ENCODE measurements around the gene DTNB. TPM values are rescaled to one million over a fixed set of nuclear protein-coding genes. Genes with fewer than 3 reads are reported as not detected.
"Not testable (repeated sequence)": the region's sequence is repeated elsewhere in the genome, so short reads cannot be mapped to it uniquely, and the experiment has no call there.

DTNB gene
- polyA plus RNA-seq, 1 donor from 2014 or later: 16.5 TPM

DNA sequence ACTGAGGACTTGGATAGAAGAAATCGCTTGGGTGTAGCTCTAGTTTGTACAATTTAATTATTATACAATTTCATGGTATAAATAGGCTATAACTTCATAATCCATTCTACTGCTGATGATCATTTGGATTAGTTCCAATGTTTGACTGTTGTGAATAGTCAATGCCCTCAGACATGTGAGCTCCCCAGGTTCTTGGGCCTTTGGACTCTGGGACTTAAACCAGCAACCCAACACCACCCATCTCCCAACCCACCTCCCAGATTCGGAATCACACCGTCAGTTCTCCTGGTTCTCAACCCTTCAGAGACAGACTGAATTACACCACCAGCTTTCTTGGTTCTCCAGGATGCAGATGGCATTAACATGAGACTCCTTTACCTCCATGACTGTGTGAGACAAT lies 247.1 kb downstream of the DTNB start:
- Mint-ChIP-seq H3K4me3 (no peak overlapping the region), H3K27ac (peak overlapping the region in 1 of 3 donors; percentile 77), H3K27me3 (no peaks in the 10 kb centered on the region), H3K9me3 (no peaks in the 10 kb centered on the region), H3K4me1 (peaks cover 31 to 41% (median 35%) of the 10 kb centered on the region in 3 donors), H3K36me3 (peaks cover 17% of the 10 kb centered on the region)

GRCh38 chr2:25424426-25425028 lies 248.8 kb downstream of the DTNB start:
- H3K4me1 Mint-ChIP-seq: peaks cover 41 to 51% (median 43%) of the 10 kb centered on the region in 3 donors
- H3K9me3 Mint-ChIP-seq: no peaks in the 10 kb centered on the region
- peak overlapping the region in 3 of 4 donors; percentile 10 to 49 (median 42) for H3K4me3 Mint-ChIP-seq
- no peaks in the 10 kb centered on the region for H3K27me3 Mint-ChIP-seq
- peaks cover 15% of the 10 kb centered on the region for H3K36me3 Mint-ChIP-seq
- peak overlapping the region; percentile 77 to 84 (median 83) for H3K27ac Mint-ChIP-seq

DNA sequence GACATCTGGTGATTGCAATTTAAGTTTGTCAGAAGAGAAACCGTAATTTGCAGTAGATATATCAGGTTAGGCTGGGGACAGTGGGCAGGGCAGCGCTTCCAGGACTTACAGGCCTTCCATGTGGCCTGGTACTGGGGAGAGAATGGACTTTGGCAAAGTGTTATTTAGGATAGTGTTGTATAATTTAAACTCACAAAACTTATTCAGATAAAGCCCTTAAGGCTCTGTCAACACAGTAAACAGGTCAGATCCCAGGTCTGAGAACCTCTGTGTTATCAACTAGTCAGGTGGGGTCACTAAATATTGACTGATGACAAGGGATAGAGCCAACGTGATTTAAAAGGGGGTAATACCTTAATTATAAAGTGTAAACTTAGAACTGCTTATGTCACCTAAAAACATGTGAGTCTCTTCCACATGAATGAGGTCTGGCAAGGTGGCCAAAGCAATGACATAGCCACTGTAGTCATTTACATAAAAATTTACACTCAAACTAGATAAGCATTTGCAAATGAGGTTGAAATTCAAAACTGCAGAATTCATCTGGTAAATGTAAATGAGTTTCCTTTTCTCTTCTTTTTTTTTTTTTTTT lies 251.5 kb downstream of the DTNB start:
- Mint-ChIP-seq H3K27me3 (no peaks in the 10 kb centered on the region), H3K9me3 (peaks cover 0 to 4% (median 3%) of the 10 kb centered on the region in 3 donors), H3K4me1 (peaks cover 54 to 68% (median 55%) of the 10 kb centered on the region in 3 donors)

DNA sequence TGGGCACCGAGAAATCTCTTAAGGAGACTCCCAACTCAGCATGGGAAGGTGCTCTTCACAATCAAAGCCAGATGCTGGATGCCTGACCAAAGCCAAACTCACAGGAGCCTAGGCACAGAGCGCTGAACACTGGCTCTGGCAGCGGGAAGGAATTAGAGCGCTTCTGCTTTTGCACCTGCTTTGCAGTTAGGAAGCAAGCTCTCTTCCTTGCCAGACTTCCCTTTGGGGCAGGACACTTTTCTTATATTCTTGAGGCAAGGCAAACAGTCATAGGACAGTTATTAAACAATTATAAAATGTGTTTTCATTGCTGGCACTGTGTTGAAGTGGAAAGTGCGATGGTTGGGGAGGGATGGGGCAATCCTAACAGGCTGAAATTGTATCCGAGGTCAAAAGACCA lies 252.1 kb downstream of the DTNB start:
- H3K4me3 Mint-ChIP-seq: peak overlapping the region; percentile 85 to 91 (median 90)
- H3K4me1 Mint-ChIP-seq: peaks cover 55 to 73% (median 55%) of the 10 kb centered on the region in 3 donors

More for the DNA sequence above, 251.5 kb downstream of the DTNB start:
- Mint-ChIP-seq H3K27ac (peak overlapping the region; percentile 97 to 99 (median 98)), H3K36me3 (peaks cover 7% of the 10 kb centered on the region), H3K4me3 (peak overlapping the region; percentile 85 to 91 (median 90))

DNA sequence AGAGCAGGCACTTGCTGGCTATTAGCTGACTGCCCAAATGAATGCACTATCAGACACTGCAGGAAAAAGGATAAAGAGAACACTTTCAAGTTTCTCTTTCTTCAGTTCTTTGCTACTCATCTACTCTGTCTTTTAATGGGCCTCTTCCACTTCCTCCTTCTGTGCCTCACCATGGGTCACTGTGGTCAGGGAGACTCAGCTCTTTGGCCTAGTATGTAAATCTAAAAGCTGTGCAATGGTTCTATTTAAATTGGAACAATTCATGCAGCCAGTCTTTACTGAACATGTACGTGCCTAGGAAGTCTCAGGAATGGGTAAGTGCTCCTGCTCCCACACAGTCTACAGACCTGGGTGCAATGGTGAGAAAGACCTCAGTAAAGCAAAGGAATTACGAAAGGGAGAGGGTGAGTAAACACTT lies 252.5 kb downstream of the DTNB start:
- Mint-ChIP-seq H3K4me3 (peak overlapping the region; percentile 85 to 91 (median 90)), H3K27ac (peak overlapping the region; percentile 97 to 99 (median 98)), H3K9me3 (peaks cover 0 to 4% (median 3%) of the 10 kb centered on the region in 3 donors), H3K36me3 (peaks cover 5% of the 10 kb centered on the region), H3K27me3 (no peaks in the 10 kb centered on the region), H3K4me1 (peaks cover 54 to 77% (median 55%) of the 10 kb centered on the region in 3 donors)

More for the DNA sequence above, 252.1 kb downstream of the DTNB start:
- peak overlapping the region; percentile 97 to 99 (median 98) for H3K27ac Mint-ChIP-seq
- peaks cover 5% of the 10 kb centered on the region for H3K36me3 Mint-ChIP-seq
- no peaks in the 10 kb centered on the region for H3K27me3 Mint-ChIP-seq
- H3K9me3 Mint-ChIP-seq: peaks cover 0 to 4% (median 3%) of the 10 kb centered on the region in 3 donors

- H3K4me1 Mint-ChIP-seq: peaks cover 49 to 72% (median 54%) of the 10 kb centered on the region in 3 donors
- H3K27ac Mint-ChIP-seq: peak overlapping the region; percentile 97 to 99 (median 98)
- H3K9me3 Mint-ChIP-seq: peaks cover 0 to 4% (median 3%) of the 10 kb centered on the region in 3 donors
- peaks cover 3% of the 10 kb centered on the region for H3K36me3 Mint-ChIP-seq
- H3K27me3 Mint-ChIP-seq: no peaks in the 10 kb centered on the region
- H3K4me3 Mint-ChIP-seq: peak overlapping the region; percentile 76 to 91 (median 90)
Observed at GRCh38 chr2:25419678-25420242, 253.6 kb downstream of the DTNB start.

DNA sequence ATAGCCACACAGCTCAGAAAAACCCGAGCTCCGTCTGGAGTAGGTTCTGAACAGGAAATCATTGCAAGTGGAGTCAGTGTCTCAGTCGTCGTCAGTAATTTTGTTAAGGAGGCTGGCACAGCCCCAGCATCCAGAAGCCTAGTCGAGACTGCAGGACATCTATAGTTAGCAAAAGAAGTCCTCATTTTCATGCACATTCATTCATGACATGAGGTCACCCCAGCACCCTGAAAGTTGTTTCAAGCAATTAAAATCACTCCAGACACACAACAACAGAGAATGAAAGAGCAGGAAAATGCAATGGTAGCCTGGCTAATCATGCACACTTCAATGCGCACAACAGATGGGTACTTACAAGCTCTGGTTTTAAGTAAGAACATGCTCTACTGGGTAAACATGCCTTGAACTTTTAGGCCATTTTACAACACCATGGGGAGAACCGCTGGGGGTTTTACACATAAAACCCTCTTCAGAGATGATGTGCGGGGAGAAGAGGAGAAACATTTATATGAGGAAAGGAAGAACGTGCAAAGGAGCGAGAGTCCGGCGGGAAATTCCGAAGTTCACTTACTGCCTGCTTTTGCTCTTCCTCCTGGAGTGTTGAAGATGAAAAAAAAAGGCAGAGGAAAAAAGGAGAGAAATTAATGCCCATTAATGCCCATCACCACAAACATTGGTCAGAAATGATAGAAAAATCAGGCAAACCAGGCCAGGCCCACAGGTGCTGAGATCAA lies 254.3 kb downstream of the DTNB start:
- Mint-ChIP-seq H3K9me3 (peaks cover 0 to 4% (median 3%) of the 10 kb centered on the region in 3 donors), H3K4me3 (peak overlapping the region; percentile 76 to 91 (median 90)), H3K27ac (peak overlapping the region; percentile 97 to 99 (median 98)), H3K4me1 (peaks cover 45 to 71% (median 53%) of the 10 kb centered on the region in 3 donors), H3K27me3 (no peaks in the 10 kb centered on the region), H3K36me3 (peaks cover 3% of the 10 kb centered on the region)

- Mint-ChIP-seq H3K36me3 (peaks cover 3% of the 10 kb centered on the region), H3K27me3 (no peaks in the 10 kb centered on the region), H3K27ac (peak overlapping the region; percentile 97 to 99 (median 98)), H3K9me3 (peaks cover 3 to 4% (median 3%) of the 10 kb centered on the region in 3 donors), H3K4me1 (peaks cover 44 to 64% (median 54%) of the 10 kb centered on the region in 3 donors), H3K4me3 (peak overlapping the region; percentile 50 to 91 (median 82))
Observed at GRCh38 chr2:25417715-25418369, 255.5 kb downstream of the DTNB start.

DNA sequence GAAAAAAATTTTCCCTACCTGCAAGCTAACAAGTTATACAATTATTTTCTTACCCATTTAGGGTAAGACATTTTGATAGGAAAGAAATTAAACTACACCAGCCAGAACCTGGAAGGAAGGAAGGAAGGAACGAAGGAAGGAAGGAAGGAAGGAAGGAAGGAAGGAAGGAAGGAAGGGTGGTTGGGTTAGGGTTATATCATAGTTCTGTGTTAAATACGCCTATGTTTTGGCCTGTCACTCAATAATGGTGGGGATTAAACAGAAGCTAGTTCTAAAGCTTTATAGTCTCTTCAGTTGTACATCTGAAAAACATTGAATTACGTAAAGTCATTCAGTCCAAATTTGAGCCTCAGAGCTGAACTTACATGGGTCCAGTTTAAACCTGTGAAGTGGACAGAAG lies 256.7 kb downstream of the DTNB start:
- Mint-ChIP-seq H3K27ac (peak overlapping the region in 2 of 3 donors; percentile 97 to 99), H3K4me1 (peaks cover 46 to 63% (median 55%) of the 10 kb centered on the region in 3 donors), H3K27me3 (no peaks in the 10 kb centered on the region), H3K36me3 (peaks cover 3% of the 10 kb centered on the region), H3K9me3 (peaks cover 3 to 4% (median 3%) of the 10 kb centered on the region in 3 donors), H3K4me3 (peak overlapping the region in 1 of 4 donors; percentile 52)

DNA sequence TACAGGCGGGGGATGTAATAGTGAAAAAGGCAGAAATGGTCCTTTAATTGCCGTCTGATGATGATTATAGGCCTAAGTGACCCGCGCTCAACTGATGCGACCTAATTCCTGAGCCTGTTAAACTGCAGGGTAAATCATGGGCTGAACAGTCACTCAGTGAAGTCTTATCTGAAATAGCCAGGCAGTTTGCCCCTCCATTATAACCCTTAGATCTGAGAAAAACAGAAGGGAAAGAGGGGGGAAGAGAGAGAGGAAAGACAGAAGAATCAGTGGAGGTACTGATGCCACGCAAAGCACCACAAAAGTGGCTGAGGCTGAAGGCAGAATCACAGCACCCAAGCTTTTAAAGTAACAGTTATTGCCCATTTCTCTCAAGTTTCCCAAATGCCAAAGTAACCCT lies 258.6 kb downstream of the DTNB start:
- peaks cover 3% of the 10 kb centered on the region for H3K36me3 Mint-ChIP-seq
- H3K27ac Mint-ChIP-seq: no peak overlapping the region
- H3K27me3 Mint-ChIP-seq: no peaks in the 10 kb centered on the region
- H3K4me1 Mint-ChIP-seq: peaks cover 43 to 61% (median 56%) of the 10 kb centered on the region in 3 donors
- H3K9me3 Mint-ChIP-seq: peaks cover 3 to 4% (median 3%) of the 10 kb centered on the region in 3 donors
- no peak overlapping the region for H3K4me3 Mint-ChIP-seq

- peak overlapping the region in 1 of 3 donors; percentile 52 for H3K27ac Mint-ChIP-seq
Observed at GRCh38 chr2:25413409-25413808, 260.0 kb downstream of the DTNB start.

GRCh38 chr2:25411753-25412152 lies 261.6 kb downstream of the DTNB start:
- Mint-ChIP-seq H3K4me1 (peaks cover 43 to 54% (median 52%) of the 10 kb centered on the region in 3 donors), H3K27me3 (no peaks in the 10 kb centered on the region), H3K36me3 (no peaks in the 10 kb centered on the region), H3K4me3 (peak overlapping the region; percentile 30 to 92 (median 58)), H3K9me3 (peaks cover 0 to 3% (median 0%) of the 10 kb centered on the region in 3 donors), H3K27ac (peak overlapping the region; percentile 62 to 90 (median 88))

More at GRCh38 chr2:25413409-25413808, 260.0 kb downstream of the DTNB start:
- H3K4me1 Mint-ChIP-seq: peaks cover 45 to 59% (median 56%) of the 10 kb centered on the region in 3 donors
- H3K9me3 Mint-ChIP-seq, H3K4me3 Mint-ChIP-seq, H3K36me3 Mint-ChIP-seq, H3K27me3 Mint-ChIP-seq: not testable (repeated sequence)

GRCh38 chr2:25411281-25411680 lies 262.1 kb downstream of the DTNB start:
- peak overlapping the region; percentile 30 to 92 (median 68) for H3K4me3 Mint-ChIP-seq

DNA sequence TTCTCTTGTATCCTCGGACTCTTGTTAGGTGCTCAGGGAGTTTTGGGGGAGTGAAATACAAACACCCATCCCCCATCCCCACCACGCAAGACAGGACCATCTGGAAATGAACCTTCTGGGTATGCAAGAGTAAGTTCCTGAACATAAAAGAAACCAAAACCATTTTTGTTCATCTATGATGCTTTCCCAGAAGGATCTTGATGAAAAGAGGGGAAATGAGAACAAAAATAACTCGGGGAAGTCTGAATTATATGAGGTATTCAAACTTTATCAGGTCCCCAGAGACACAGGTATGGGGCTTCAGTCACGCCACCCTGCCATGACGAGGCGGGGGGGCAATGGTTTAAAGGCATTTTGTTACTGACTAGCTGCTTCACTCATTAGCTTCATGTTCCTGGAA lies 263.0 kb downstream of the DTNB start:
- Mint-ChIP-seq H3K4me1 (peaks cover 48 to 57% (median 50%) of the 10 kb centered on the region in 3 donors), H3K27me3 (no peaks in the 10 kb centered on the region), H3K4me3 (peak overlapping the region; percentile 60 to 92 (median 76)), H3K9me3 (peaks cover 0 to 3% (median 0%) of the 10 kb centered on the region in 3 donors), H3K27ac (peak overlapping the region; percentile 62 to 90 (median 88)), H3K36me3 (no peaks in the 10 kb centered on the region)

More at GRCh38 chr2:25411281-25411680, 262.1 kb downstream of the DTNB start:
- Mint-ChIP-seq H3K36me3 (no peaks in the 10 kb centered on the region), H3K27me3 (no peaks in the 10 kb centered on the region), H3K9me3 (peaks cover 0 to 3% (median 0%) of the 10 kb centered on the region in 3 donors), H3K27ac (peak overlapping the region; percentile 62 to 90 (median 88)), H3K4me1 (peaks cover 43 to 53% (median 52%) of the 10 kb centered on the region in 3 donors)

All from IgD-negative memory B cell (primary cell).